C4-2B (cell line): ENCODE data around the gene NOTCH3.

Source experiments
- H3K27ac ChIP-seq: fragments of 450-650 bp; 2 replicates; pipeline ENCODE4 v1.5.1; 2017
- ZFX ChIP-seq: fragments of 450-650 bp; IDR thresholded peaks from 2 replicates; pipeline ENCODE4 v1.6.1; 2017
- TF ChIP-seq, protein P1 (sequence below): fragments of 450-650 bp; conservative IDR thresholded peaks from 2 replicates; pipeline ENCODE4 v1.5.1; 2017; ENCODE audit warnings: mild to moderate bottlenecking

NOTCH3 gene

DNA sequence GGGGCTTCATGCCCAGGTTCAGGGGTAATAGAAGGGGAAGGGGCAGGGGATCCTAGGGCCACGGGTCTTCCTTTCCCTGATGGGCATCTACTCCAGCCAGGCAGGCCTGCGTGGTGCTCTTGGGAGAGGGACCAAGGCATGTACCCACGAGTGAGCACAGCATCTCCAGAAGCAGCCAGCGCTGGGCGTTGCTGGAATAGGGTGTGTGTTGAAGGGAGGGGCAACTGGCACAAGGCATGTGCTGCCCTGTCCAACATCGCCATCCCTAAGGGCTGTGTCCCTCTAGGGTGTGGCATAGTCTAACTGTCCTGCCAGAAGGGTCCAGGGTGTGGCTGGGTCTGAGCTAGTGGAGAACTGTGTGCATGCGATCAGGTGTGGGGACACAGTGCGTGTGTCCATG lies 2.9 kb downstream of the NOTCH3 start:
- H3K27ac ChIP-seq: no peak overlapping the region
- TF ChIP-seq, protein P1, sequence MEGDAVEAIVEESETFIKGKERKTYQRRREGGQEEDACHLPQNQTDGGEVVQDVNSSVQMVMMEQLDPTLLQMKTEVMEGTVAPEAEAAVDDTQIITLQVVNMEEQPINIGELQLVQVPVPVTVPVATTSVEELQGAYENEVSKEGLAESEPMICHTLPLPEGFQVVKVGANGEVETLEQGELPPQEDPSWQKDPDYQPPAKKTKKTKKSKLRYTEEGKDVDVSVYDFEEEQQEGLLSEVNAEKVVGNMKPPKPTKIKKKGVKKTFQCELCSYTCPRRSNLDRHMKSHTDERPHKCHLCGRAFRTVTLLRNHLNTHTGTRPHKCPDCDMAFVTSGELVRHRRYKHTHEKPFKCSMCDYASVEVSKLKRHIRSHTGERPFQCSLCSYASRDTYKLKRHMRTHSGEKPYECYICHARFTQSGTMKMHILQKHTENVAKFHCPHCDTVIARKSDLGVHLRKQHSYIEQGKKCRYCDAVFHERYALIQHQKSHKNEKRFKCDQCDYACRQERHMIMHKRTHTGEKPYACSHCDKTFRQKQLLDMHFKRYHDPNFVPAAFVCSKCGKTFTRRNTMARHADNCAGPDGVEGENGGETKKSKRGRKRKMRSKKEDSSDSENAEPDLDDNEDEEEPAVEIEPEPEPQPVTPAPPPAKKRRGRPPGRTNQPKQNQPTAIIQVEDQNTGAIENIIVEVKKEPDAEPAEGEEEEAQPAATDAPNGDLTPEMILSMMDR: no peak
- TF ChIP-seq ZFX: no peak

DNA sequence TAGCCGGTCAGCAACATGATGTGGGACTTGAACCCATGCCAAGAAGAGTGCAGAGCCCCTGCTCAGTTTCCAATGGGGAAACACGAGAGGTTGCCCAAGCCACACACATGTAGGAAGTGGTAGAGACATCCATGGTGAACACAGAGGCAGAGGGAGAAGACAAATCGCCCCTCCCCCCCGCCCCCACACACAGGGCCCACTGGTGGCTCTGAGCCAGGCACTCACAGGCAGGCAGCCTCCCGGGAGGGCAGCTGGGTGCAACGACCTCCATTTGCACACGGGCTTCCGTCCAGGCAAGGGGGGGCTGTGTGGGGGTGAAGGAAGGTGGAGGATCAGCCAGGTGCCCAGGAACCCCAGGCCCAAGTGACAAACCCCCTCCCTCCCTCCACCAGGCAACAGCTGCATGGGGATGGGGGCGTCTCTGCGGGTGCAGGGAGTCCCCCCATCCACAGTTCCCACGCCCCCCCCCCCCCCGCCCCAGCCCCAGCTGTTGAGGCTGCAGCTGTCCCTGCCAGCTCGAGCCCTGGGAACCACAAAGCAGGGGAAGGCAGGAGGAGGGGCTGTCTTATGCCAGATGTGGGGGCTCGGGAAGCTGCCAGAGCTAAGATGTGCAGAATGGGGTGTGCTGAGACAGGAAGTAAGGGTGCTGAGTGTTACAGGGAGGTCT lies 3.4 kb downstream of the NOTCH3 start:
- no peak overlapping the region for H3K27ac ChIP-seq
- no peak for TF ChIP-seq ZFX

DNA sequence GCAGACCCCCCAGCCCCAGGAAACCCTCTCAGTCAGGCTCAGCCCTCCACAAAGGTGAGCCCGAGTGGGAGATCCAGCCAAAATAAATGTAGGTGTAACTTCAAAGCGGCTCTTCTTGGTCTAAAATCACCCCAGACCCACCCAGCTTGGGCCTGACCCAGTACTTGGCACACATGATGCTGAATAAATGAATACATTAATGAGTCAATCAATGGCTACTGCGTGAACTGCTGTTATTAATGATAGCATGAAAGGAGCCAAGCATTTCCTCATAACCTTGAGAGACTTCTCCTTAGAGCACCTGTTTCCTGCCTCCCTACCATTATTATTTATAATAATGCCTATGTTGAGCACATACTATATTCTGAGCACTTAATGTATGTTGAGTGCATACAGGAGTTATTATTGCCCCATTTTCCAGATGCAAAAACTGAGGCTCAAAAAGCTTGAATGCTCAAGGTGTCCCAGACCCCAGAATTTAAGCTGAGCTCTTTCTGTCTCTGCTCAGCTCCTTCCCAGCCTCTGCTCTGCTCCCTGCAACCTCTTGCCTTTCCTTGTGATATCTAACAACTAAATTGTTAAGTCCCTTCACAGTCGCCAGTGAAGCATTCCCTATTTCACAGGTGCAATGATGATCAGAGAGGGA lies 4.3 kb downstream of the NOTCH3 start:
- H3K27ac ChIP-seq: peak overlapping the region; percentile 58
- TF ChIP-seq, protein P1: no peak
- TF ChIP-seq ZFX: no peak

DNA sequence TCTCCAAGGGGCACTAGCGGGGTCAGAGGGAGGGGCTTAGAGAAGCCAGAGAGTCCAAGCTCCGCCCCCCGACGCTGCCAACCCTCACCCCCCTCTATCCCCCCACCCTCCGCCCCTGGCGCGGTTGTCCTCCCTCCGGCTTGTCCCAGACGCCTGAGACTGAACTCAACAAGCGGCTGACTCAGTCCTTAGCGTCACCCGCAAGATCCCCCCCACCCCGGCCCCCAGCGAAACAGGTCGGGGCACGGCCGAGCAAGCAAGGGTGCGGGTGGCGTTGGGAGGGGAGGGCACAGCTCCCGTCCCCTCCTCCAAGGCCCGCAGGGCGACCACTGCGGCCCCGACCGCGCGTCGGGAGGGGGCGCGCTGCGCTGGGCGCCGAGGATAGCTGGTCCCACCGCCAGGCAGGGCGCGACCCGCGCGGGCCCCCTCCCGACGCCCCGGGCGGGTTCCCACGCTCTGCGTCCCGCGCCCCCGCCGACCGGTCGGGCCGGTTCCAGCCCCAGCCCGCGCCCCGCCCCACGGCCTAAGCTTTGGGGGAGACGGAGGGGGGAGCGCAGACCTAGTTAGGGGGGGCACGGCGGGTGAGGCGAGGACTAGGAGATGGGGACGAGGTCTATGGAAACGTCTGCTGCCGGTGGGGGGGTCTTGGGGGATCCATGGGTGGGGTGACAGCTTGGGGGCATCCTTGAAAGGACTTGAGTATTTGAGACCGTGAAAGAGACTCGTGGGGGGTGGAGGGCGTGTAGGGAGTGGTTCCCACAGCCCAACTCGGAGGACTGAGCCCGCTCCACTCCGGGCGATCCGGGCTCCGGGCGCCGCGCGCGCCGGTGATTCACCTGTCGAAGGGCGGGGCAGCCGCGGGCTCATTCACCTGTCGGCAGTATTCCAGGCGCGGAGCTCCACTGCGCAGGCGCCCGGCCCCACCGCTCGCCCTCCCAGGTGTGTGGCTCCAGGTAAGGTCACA lies 5.1 kb downstream of the NOTCH3 start:
- TF ChIP-seq ZFX: no peak
- TF ChIP-seq, protein P1: no peak
- peak overlapping the region; percentile 58 for H3K27ac ChIP-seq

DNA sequence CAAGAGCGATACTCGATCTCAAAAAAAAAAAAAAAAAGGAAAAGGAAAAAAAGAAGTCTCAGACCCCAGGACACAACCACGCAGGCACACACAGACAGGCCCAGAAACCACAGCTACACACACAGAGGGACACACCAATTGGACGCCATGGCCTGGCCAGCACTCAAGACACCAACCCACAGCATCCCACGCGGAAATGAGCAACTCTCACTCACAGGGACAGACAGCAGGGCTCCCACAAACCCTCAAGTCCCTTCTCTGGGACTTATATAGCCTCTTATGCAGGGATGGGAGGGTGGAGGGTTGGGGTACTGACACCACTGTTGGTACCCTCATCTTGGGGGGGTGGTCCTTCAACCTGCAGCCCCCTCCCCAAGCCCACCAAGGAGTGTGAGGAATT lies 5.9 kb downstream of the NOTCH3 start:
- H3K27ac ChIP-seq: peak overlapping the region; percentile 58
- TF ChIP-seq, protein P1: no peak
- TF ChIP-seq ZFX: no peak

DNA sequence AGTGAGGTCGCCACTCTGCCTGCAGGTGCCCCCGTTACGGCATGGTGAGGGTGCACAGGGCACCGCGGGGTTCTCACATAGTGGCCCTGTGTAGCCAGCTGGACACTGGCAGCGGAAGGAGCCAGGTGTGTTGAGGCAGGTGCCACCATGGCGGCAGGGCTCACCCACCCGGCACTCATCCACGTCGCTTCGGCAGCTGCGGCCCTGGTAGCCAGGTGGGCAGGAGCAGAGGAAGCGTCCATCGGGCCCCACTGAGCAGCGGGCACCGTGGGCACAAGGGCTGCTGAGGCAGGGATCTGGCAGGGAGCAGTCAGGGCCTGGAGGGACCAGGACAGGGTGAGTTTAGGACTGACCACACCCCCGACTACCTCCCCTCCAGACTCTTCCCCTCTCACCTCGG lies 8.8 kb downstream of the NOTCH3 start:
- H3K27ac ChIP-seq: no peak overlapping the region
- TF ChIP-seq, protein P1: no peak
- no peak for TF ChIP-seq ZFX

DNA sequence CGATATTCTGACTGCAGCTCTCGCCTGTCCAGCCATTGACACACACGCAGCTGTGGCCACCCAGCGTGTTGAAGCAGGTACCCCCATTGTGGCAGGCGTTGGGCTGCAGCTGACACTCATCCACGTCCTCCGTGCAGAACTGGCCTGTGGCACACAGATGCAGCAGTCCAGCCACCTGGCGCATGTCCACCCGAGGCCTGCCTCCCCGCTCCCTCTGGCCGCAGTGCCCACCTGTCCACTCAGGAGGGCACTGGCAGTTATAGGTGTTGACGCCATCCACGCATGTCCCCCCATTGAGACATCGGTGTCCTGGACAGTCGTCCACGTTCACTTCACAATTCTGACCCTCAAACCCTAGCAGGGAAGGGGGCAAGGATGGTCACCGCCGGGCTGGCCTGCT lies 9.3 kb downstream of the NOTCH3 start:
- TF ChIP-seq, protein P1: no peak
- TF ChIP-seq ZFX: no peak
- no peak overlapping the region for H3K27ac ChIP-seq
